Transverse colon (tissue), 4 donors: Measurements from ENCODE around the gene DLX3. TPM values are rescaled to one million over a fixed set of nuclear protein-coding genes. Genes with fewer than 3 reads are reported as not detected.

Experiments used
- DNase-seq: peaks from one replicate; pipeline ENCODE4 v3.0.0-alpha.2; 2019
- H3K27ac ChIP-seq, 4 donors: fragments of 200-600 bp; sonication (generic); 2 replicates each; pipeline ENCODE4 v1.5.1; 2016 to 2018; ENCODE audit warnings: inconsistent platforms in 4 of 4
- H3K27me3 ChIP-seq: fragments of 200-600 bp; sonication (generic); 2 replicates; pipeline ENCODE4 v1.5.1; 2017; ENCODE audit warnings: inconsistent platforms
- H3K36me3 ChIP-seq, 4 donors: fragments of 200-600 bp; sonication (generic); 2 replicates each; pipeline ENCODE4 v1.5.1; 2017 to 2019; ENCODE audit warnings: inconsistent platforms in 4 of 4
- H3K4me1 ChIP-seq, 4 donors: fragments of 200-600 bp; sonication (generic); 2 replicates each; pipeline ENCODE4 v1.5.1; 2017 to 2020; ENCODE audit warnings: inconsistent platforms in 4 of 4
- H3K4me3 ChIP-seq, 4 donors: fragments of 200-600 bp; sonication (generic); 1 replicate in 1 of 4; 2 replicates in 3 of 4; pipeline versions ENCODE4 v1.5.1 to v1.6.1; 2017 to 2019; ENCODE audit warnings: inconsistent platforms in 4 of 4
- H3K9me3 ChIP-seq, 2 donors: fragments of 200-600 bp; sonication (generic); 2 replicates each; pipeline ENCODE4 v1.5.1; 2017 to 2019; ENCODE audit warnings: inconsistent platforms in 2 of 2
- CTCF ChIP-seq, 5 experiments: fragments of 200-600 bp in 3 of 5; fragments of 450-650 bp in 2 of 5; sonication (generic) in 3 of 5; IDR thresholded peaks; 1 replicate in 2 of 5; 2 replicates in 3 of 5; pipeline ENCODE4 v1.5.1; 2016 to 2017; ENCODE audit warnings: antibody characterized with exemption in 5 of 5, inconsistent platforms in 3 of 5, mild to moderate bottlenecking in 2 of 5, moderate library complexity in 1 of 5
- EP300 ChIP-seq: sonication (generic); formaldehyde crosslinking; IDR thresholded peaks from one replicate; pipeline ENCODE4 v1.6.1; 2017; ENCODE audit warnings: antibody characterized with exemption, low read depth
- POLR2A ChIP-seq: fragments of 450-650 bp; IDR thresholded peaks from one replicate; pipeline ENCODE4 v1.6.1; 2016; ENCODE audit warnings: antibody characterized with exemption, mild to moderate bottlenecking, moderate library complexity
- POLR2AphosphoS5 ChIP-seq, 3 donors: sonication (generic); formaldehyde crosslinking; IDR thresholded peaks; one replicate each; pipeline ENCODE4 v1.6.1; 2016; ENCODE audit warnings: antibody characterized with exemption in 3 of 3
- WGBS, 2 donors: methylation state at CpG; one replicate each; pipeline ENCODE4 v1.1.5; 2018; ENCODE audit warnings: low coverage in 1 of 2; 5-methylcytosine and 5-hydroxymethylcytosine counted together
- in situ Hi-C, 4 donors: fragments of 200-750 bp; cut with MboI; loops; one replicate each; pipeline versions ENCODE4 v1.15.0 to v1.15.1; 2017; ENCODE audit warnings: low sequenced_read_pairs in 3 of 4, low pct_ligation_motif_present in 1 of 4, low pct_unique_long_range_greater_than_20kb in 1 of 4
- intact Hi-C: fragments of 100-400 bp; cut with DNase I; formaldehyde crosslinking; loops from one replicate; pipeline ENCODE4 v1.15.1; 2023; ENCODE audit warnings: low total_unique reads
- total RNA-seq, 4 donors: library from RNA; depleted of rRNA; stranded (reverse); fragments of >200 nt; gene quantifications; one replicate each; pipeline ENCODE4 v1.1.0, GENCODE V29; 2016

Gene DLX3
- total RNA-seq, 4 donors from 2014 or later, result not detected

- in situ Hi-C loops, result loop anchor here (5.0 to 10.0 kb wide), 3 partner anchors 57 to 65 kb away; no protein-coding TSS in a partner anchor
- no peaks in the 10 kb centered on the region for H3K9me3 ChIP-seq
- peak; percentile 58 for DNase-seq
- WGBS, 2 donors, result 11% methylated on average over 27 of the region's 27 CpGs; no CpG with 5 or more reads in 1 of the 2 donors
- H3K27me3 ChIP-seq, result no peaks in the 10 kb centered on the region
- peak overlapping the region in 3 of 4 donors; percentile 15 to 58 (median 50) for H3K27ac ChIP-seq
- H3K4me3 ChIP-seq, result peak overlapping the region in 2 of 4 donors; percentile 13 to 18
- peaks cover 0 to 15% (median 9%) of the 10 kb centered on the region in 4 donors for H3K4me1 ChIP-seq
- no peaks in the 10 kb centered on the region for H3K36me3 ChIP-seq
- TF ChIP-seq POLR2AphosphoS5 (IDR thresholded peaks at IDR 0.05), result no peak
- TF ChIP-seq CTCF (IDR thresholded peaks at IDR 0.05), result peak in 3 of 5 experiments; percentile 1 to 16 (median 15)
- intact Hi-C loops, result no loop called here
Measured at GRCh38 chr17:50027172-50027880, 32.3 kb upstream of the DLX3 start.

- Histone ChIP-seq H3K36me3 (no peaks in the 10 kb centered on the region), H3K27ac (peak overlapping the region in 1 of 4 donors; percentile 58), H3K9me3 (no peaks in the 10 kb centered on the region), H3K27me3 (no peaks in the 10 kb centered on the region), H3K4me3 (peak overlapping the region in 2 of 4 donors; percentile 13 to 18), H3K4me1 (peaks cover 0 to 15% (median 9%) of the 10 kb centered on the region in 4 donors)
- intact Hi-C loops (loop anchor here (1.0 kb wide), 1 partner anchor 60 kb away; no protein-coding TSS in a partner anchor), in situ Hi-C loops (loop anchor here (5.0 to 10.0 kb wide), 3 partner anchors 58 to 65 kb away; no protein-coding TSS in a partner anchor)
- 0 to 1% methylated on average over 2 to 6 of the region's 6 CpGs for WGBS, 2 donors
- DNase-seq, result peak; percentile 88
- TF ChIP-seq CTCF (IDR thresholded peaks at IDR 0.05) (peak; percentile 94 to 98 (median 96)), POLR2A (no peak), POLR2AphosphoS5 (IDR thresholded peaks at IDR 0.05) (peak in 1 of 3 donors; percentile 24)
Measured at GRCh38 chr17:50026837-50027171, 31.8 kb upstream of the DLX3 start.

- in situ Hi-C loops, result loop anchor here (5.0 to 10.0 kb wide), 3 partner anchors 59 to 66 kb away; no protein-coding TSS in a partner anchor
- no peak overlapping the region for H3K27ac ChIP-seq
- peaks cover 0 to 15% (median 9%) of the 10 kb centered on the region in 4 donors for H3K4me1 ChIP-seq
- 65% methylated on average over 8 of the region's 8 CpGs; no CpG with 5 or more reads in 1 of the 2 donors for WGBS, 2 donors
- H3K4me3 ChIP-seq, result no peak overlapping the region
- intact Hi-C loops, result loop anchor here (1.0 kb wide), 1 partner anchor 61 kb away; no protein-coding TSS in a partner anchor
- H3K9me3 ChIP-seq, result no peaks in the 10 kb centered on the region
- TF ChIP-seq POLR2A, result no peak
- TF ChIP-seq POLR2AphosphoS5 (IDR thresholded peaks at IDR 0.05), result no peak
- no peak for TF ChIP-seq EP300
- no peak for TF ChIP-seq CTCF (IDR thresholded peaks at IDR 0.05)
- no peaks in the 10 kb centered on the region for H3K36me3 ChIP-seq
- no peaks in the 10 kb centered on the region for H3K27me3 ChIP-seq
- DNase-seq, result no peak
Measured at GRCh38 chr17:50026046-50026675, 31.1 kb upstream of the DLX3 start.

- Histone ChIP-seq H3K4me3 (no peak overlapping the region), H3K4me1 (peaks cover 0 to 15% (median 9%) of the 10 kb centered on the region in 4 donors), H3K9me3 (no peaks in the 10 kb centered on the region), H3K27me3 (no peaks in the 10 kb centered on the region), H3K36me3 (no peaks in the 10 kb centered on the region), H3K27ac (no peak overlapping the region)
- TF ChIP-seq POLR2AphosphoS5 (IDR thresholded peaks at IDR 0.05) (peak in 1 of 3 donors; percentile 12), EP300 (no peak)
- 34 to 37% methylated on average over 7 of the region's 7 CpGs for WGBS, 2 donors
- in situ Hi-C loops (loop anchor here (5.0 to 10.0 kb wide), 3 partner anchors 60 to 67 kb away; no protein-coding TSS in a partner anchor), intact Hi-C loops (no loop called here)
- DNase-seq, result no peak
Measured at GRCh38 chr17:50024808-50025207, 29.8 kb upstream of the DLX3 start.
